T1000 (cell line): ENCODE data around the gene GLIS1.
A peak's percentile ranks its signal among the peaks of the same experiment; 100 is the strongest.

Source experiments
- DNase-seq: peaks from one replicate; lab custom pipeline; 2025; ENCODE audit warnings: mixed read lengths; lab: John Stamatoyannopoulos, UW

GLIS1 gene

GRCh38 chr1:53580739-53581475 is 158.1 kb downstream of the GLIS1 start:
- DNase-seq, result no peak

GRCh38 chr1:53580009-53580400 is 159.0 kb downstream of the GLIS1 start:
- no peak for DNase-seq

- no peak for DNase-seq
These were observed 159.5 kb downstream of the GLIS1 start for GRCh38 chr1:53579221-53580008.

- no peak for DNase-seq
These were observed 160.6 kb downstream of the GLIS1 start for GRCh38 chr1:53578358-53578757.

- DNase-seq, result no peak
These were observed 161.2 kb downstream of the GLIS1 start for GRCh38 chr1:53577761-53578100.

- no peak for DNase-seq
These were observed 161.9 kb downstream of the GLIS1 start for GRCh38 chr1:53576866-53577760.

GRCh38 chr1:53576381-53576801 is 162.6 kb downstream of the GLIS1 start:
- DNase-seq, result no peak

GRCh38 chr1:53575955-53576320 is 163.0 kb downstream of the GLIS1 start:
- no peak for DNase-seq

GRCh38 chr1:53575141-53575954 is 163.6 kb downstream of the GLIS1 start:
- no peak for DNase-seq

- DNase-seq, result no peak
These were observed 164.3 kb downstream of the GLIS1 start for GRCh38 chr1:53574621-53575020.

GRCh38 chr1:53573931-53574330 is 165.0 kb downstream of the GLIS1 start:
- DNase-seq, result no peak

GRCh38 chr1:53573522-53573921 is 165.4 kb downstream of the GLIS1 start:
- no peak for DNase-seq

- no peak for DNase-seq
These were observed 166.2 kb downstream of the GLIS1 start for GRCh38 chr1:53572815-53573173.

GRCh38 chr1:53572065-53572814 is 166.7 kb downstream of the GLIS1 start:
- DNase-seq, result peak; percentile 83

GRCh38 chr1:53568540-53568939 is 170.4 kb downstream of the GLIS1 start:
- no peak for DNase-seq

GRCh38 chr1:53567851-53568250 is 171.1 kb downstream of the GLIS1 start:
- no peak for DNase-seq

- no peak for DNase-seq
These were observed 171.5 kb downstream of the GLIS1 start for GRCh38 chr1:53567450-53567849.

- no peak for DNase-seq
These were observed 175.4 kb downstream of the GLIS1 start for GRCh38 chr1:53563611-53564010.

GRCh38 chr1:53562981-53563379 is 176.0 kb downstream of the GLIS1 start:
- DNase-seq, result no peak

- no peak for DNase-seq
These were observed 176.5 kb downstream of the GLIS1 start for GRCh38 chr1:53562291-53562980.
